ENCODE data around the gene IFT80. TPM values are rescaled to one million over a fixed set of nuclear protein-coding genes. Genes with fewer than 3 reads are reported as not detected.

IFT80 gene
- total and polyA plus RNA-seq, 2 donors (not counting 3 experiments of a cell fraction or from before 2014, with no cell fraction given), result 7.3 to 22.5 TPM

GRCh38 chr3:160296591-160296990, 102.4 kb downstream of the IFT80 start:
- no peaks in the 10 kb centered on the region for H3K27me3 ChIP-seq (ENCODE audit: control insufficient read depth in 2 of 2, insufficient read depth in 2 of 2, low read length in 2 of 2)
- no peak overlapping the region for H3K4me3 ChIP-seq (replicated peaks in 1 of 3; ENCODE audit: insufficient read depth in 1 of 3, low read depth in 1 of 3, low read length in 3 of 3)
- H3K9ac ChIP-seq (replicated peaks; ENCODE audit: extremely low read depth, insufficient read depth, low read length), result no peak overlapping the region
- no peaks in the 10 kb centered on the region for H3K4me1 ChIP-seq (ENCODE audit: control insufficient read depth, extremely low read depth, insufficient read depth, low read length)
- intact Hi-C loops (cut with micrococcal nuclease) (no loop called here), dilution Hi-C loops (cut with MboI; ENCODE audit: extremely low pct_ligation_motif_present, low sequenced_read_pairs) (no loop called here)
- FAIRE-seq, result no peak
- no peak for DNase-seq (ENCODE audit: low read depth, low spot score)
- no peak for TF ChIP-seq POLR2AphosphoS5 (IDR thresholded peaks at IDR 0.05; ENCODE audit: insufficient read depth, low read depth, low read length)
- no peak for TF ChIP-seq POLR2A (IDR thresholded peaks at IDR 0.05; ENCODE audit: low read depth, low read length)
- TF ChIP-seq EZH2 (IDR thresholded peaks at IDR 0.05; ENCODE audit: borderline replicate concordance, low read depth, low read length, severe bottlenecking), result no peak
- no peak for TF ChIP-seq FOS (IDR thresholded peaks at IDR 0.05; ENCODE audit: borderline replicate concordance, insufficient read depth, low read length)
- no peak for TF ChIP-seq MYC (IDR thresholded peaks at IDR 0.05; ENCODE audit: low read depth, low read length)
- no peak for TF ChIP-seq JUN (IDR thresholded peaks at IDR 0.05; ENCODE audit: borderline replicate concordance, insufficient read depth, insufficient read length, low read depth)
- POLR2A ChIA-PET, result no interaction called here
- no peaks in the 10 kb centered on the region for H3K36me3 ChIP-seq (ENCODE audit: control insufficient read depth in 2 of 2, extremely low read depth in 1 of 2, insufficient read depth in 2 of 2, low read length in 2 of 2)
- no peak overlapping the region for H3K4me2 ChIP-seq (ENCODE audit: insufficient read depth, low read length)
- CTCF ChIA-PET, result no interaction called here
- H3K79me2 ChIP-seq (ENCODE audit: control insufficient read depth, insufficient read depth, low read length), result no peaks in the 10 kb centered on the region
- no peaks in the 10 kb centered on the region for H3K9me3 ChIP-seq (replicated peaks; ENCODE audit: control insufficient read depth, insufficient read depth, low read length)
- no peaks in the 10 kb centered on the region for H3K9me1 ChIP-seq (replicated peaks; ENCODE audit: control insufficient read depth, extremely low read depth, insufficient read depth, low read length)
- no peaks in the 10 kb centered on the region for H4K20me1 ChIP-seq (replicated peaks; ENCODE audit: control insufficient read depth, extremely low read depth, insufficient read depth, low read length)
- no TSS peak for BruUV-seq (replicated peaks)
- no peak overlapping the region for H2AFZ ChIP-seq (ENCODE audit: low read depth, low read length)
- H3K27ac ChIP-seq (ENCODE audit: insufficient read depth, low read depth, low read length), result no peak overlapping the region

- intact Hi-C loops (cut with micrococcal nuclease), result no loop called here
- H3K36me3 ChIP-seq (ENCODE audit: control insufficient read depth in 2 of 2, extremely low read depth in 1 of 2, insufficient read depth in 2 of 2, low read length in 2 of 2), result no peaks in the 10 kb centered on the region
- H4K20me1 ChIP-seq (replicated peaks; ENCODE audit: control insufficient read depth, extremely low read depth, insufficient read depth, low read length), result no peaks in the 10 kb centered on the region
- FAIRE-seq (no peak), DNase-seq (ENCODE audit: low read depth, low spot score) (no peak)
- H3K79me2 ChIP-seq (ENCODE audit: control insufficient read depth, insufficient read depth, low read length), result no peaks in the 10 kb centered on the region
- H3K4me1 ChIP-seq (ENCODE audit: control insufficient read depth, extremely low read depth, insufficient read depth, low read length), result no peaks in the 10 kb centered on the region
- TF ChIP-seq FOS (IDR thresholded peaks at IDR 0.05; ENCODE audit: borderline replicate concordance, insufficient read depth, low read length) (no peak), JUN (IDR thresholded peaks at IDR 0.05; ENCODE audit: borderline replicate concordance, insufficient read depth, insufficient read length, low read depth) (no peak), MYC (IDR thresholded peaks at IDR 0.05; ENCODE audit: low read depth, low read length) (no peak), MAX (IDR thresholded peaks at IDR 0.05; ENCODE audit: insufficient read depth, insufficient read length) (no peak), POLR2AphosphoS5 (IDR thresholded peaks at IDR 0.05; ENCODE audit: insufficient read depth, low read depth, low read length) (no peak), CTCF (IDR thresholded peaks at IDR 0.05; ENCODE audit: extremely low read depth in 1 of 2, insufficient read depth in 1 of 2, low read depth in 1 of 2, low read length in 2 of 2) (no peak), POLR2A (IDR thresholded peaks at IDR 0.05; ENCODE audit: low read depth, low read length) (no peak), EZH2 (IDR thresholded peaks at IDR 0.05; ENCODE audit: borderline replicate concordance, low read depth, low read length, severe bottlenecking) (no peak), GATA2 (IDR thresholded peaks at IDR 0.05; ENCODE audit: insufficient read depth, insufficient read length, low read depth, low read length) (no peak)
- ChIA-PET POLR2A (no interaction called here), CTCF (no interaction called here)
- H2AFZ ChIP-seq (ENCODE audit: low read depth, low read length), result no peak overlapping the region
- no peaks in the 10 kb centered on the region for H3K27me3 ChIP-seq (ENCODE audit: control insufficient read depth in 2 of 2, insufficient read depth in 2 of 2, low read length in 2 of 2)
- H3K9me3 ChIP-seq (replicated peaks; ENCODE audit: control insufficient read depth, insufficient read depth, low read length), result no peaks in the 10 kb centered on the region
- H3K4me2 ChIP-seq (ENCODE audit: insufficient read depth, low read length), result no peak overlapping the region
- H3K9ac ChIP-seq (replicated peaks; ENCODE audit: extremely low read depth, insufficient read depth, low read length), result no peak overlapping the region
- no peak overlapping the region for H3K4me3 ChIP-seq (replicated peaks in 1 of 3; ENCODE audit: insufficient read depth in 1 of 3, low read depth in 1 of 3, low read length in 3 of 3)
- BruUV-seq (replicated peaks), result no TSS peak
- dilution Hi-C loops (cut with MboI; ENCODE audit: extremely low pct_ligation_motif_present, low sequenced_read_pairs), result no loop called here
- no peak overlapping the region for H3K27ac ChIP-seq (ENCODE audit: insufficient read depth, low read depth, low read length)
- H3K9me1 ChIP-seq (replicated peaks; ENCODE audit: control insufficient read depth, extremely low read depth, insufficient read depth, low read length), result no peaks in the 10 kb centered on the region
Measured at GRCh38 chr3:160291909-160292299, 107.1 kb downstream of the IFT80 start.

Measured in endothelial cell of umbilical vein (primary cell).